Trophoblast cell (in vitro differentiated cells and primary cell): ENCODE data around the gene ATCAY. TPM values are rescaled to one million over a fixed set of nuclear protein-coding genes. Genes with fewer than 3 reads are reported as not detected.

Experiments
- DNase-seq, 2 donors: peaks; one replicate each; pipeline ENCODE4 v3.0.0-alpha.2; 2016
- H2AFZ ChIP-seq: 2 replicates; pipeline ENCODE4 v1.6.1; 2013; ENCODE audit warnings: low read length, moderate library complexity, mild to moderate bottlenecking; ENCODE audit not compliant: insufficient read depth, poor library complexity
- H2AK5ac ChIP-seq: 2 replicates; pipeline ENCODE4 v1.6.1; 2013; ENCODE audit warnings: mild to moderate bottlenecking, low read length
- H2BK120ac ChIP-seq: 2 replicates; pipeline ENCODE4 v1.6.1; 2013; ENCODE audit warnings: low read length, mild to moderate bottlenecking, moderate library complexity; ENCODE audit not compliant: insufficient read depth, poor library complexity
- H2BK12ac ChIP-seq: 2 replicates; pipeline ENCODE4 v1.6.1; 2013; ENCODE audit warnings: mild to moderate bottlenecking, low read length, moderate library complexity
- H2BK5ac ChIP-seq: 2 replicates; pipeline ENCODE4 v1.6.1; 2013; ENCODE audit warnings: low read length, low read depth, moderate library complexity, mild to moderate bottlenecking; ENCODE audit not compliant: poor library complexity
- H3K14ac ChIP-seq: 2 replicates; pipeline ENCODE4 v1.6.1; 2013; ENCODE audit warnings: mild to moderate bottlenecking, low read length
- H3K18ac ChIP-seq: 2 replicates; pipeline ENCODE4 v1.6.1; 2013; ENCODE audit warnings: mild to moderate bottlenecking, low read length
- H3K23ac ChIP-seq: 2 replicates; pipeline ENCODE4 v1.6.1; 2013; ENCODE audit warnings: low read length
- H3K27ac ChIP-seq: 2 replicates; pipeline ENCODE4 v1.5.1; 2013; ENCODE audit warnings: low read depth, mild to moderate bottlenecking, inconsistent platforms, low read length, moderate library complexity
- H3K27me3 ChIP-seq: 2 replicates; pipeline ENCODE4 v1.6.1; 2013; ENCODE audit warnings: inconsistent platforms, mild to moderate bottlenecking, low read length, moderate library complexity; ENCODE audit not compliant: insufficient read depth
- H3K36me3 ChIP-seq, 2 experiments: 1 replicate in 1 of 2; 2 replicates in 1 of 2; pipeline ENCODE4 v1.6.1; 2013; ENCODE audit warnings: low read length in 2 of 2, mild to moderate bottlenecking in 2 of 2, moderate library complexity in 1 of 2; ENCODE audit not compliant: insufficient read depth in 2 of 2, control insufficient read depth in 1 of 2
- H3K4ac ChIP-seq: 2 replicates; pipeline ENCODE4 v1.6.1; 2013; ENCODE audit warnings: low read depth, mild to moderate bottlenecking, low read length, moderate library complexity
- H3K4me1 ChIP-seq, 2 experiments: 1 replicate in 1 of 2; 2 replicates in 1 of 2; pipeline ENCODE4 v1.6.1; 2013; ENCODE audit warnings: low read length in 2 of 2, mild to moderate bottlenecking in 2 of 2, moderate library complexity in 1 of 2; ENCODE audit not compliant: insufficient read depth in 2 of 2, control insufficient read depth in 1 of 2
- H3K4me2 ChIP-seq: 2 replicates; pipeline ENCODE4 v1.6.1; 2013; ENCODE audit warnings: inconsistent platforms, mild to moderate bottlenecking, low read length, moderate library complexity
- H3K4me3 ChIP-seq: 2 replicates; pipeline ENCODE4 v1.5.1; 2013; ENCODE audit warnings: mild to moderate bottlenecking, low read depth, low read length, inconsistent platforms
- H3K79me1 ChIP-seq: one replicate; pipeline ENCODE4 v1.6.1; 2013; ENCODE audit warnings: low read length
- H3K79me2 ChIP-seq: 2 replicates; pipeline ENCODE4 v1.6.1; 2013; ENCODE audit warnings: low read length, mild to moderate bottlenecking; ENCODE audit not compliant: control insufficient read depth, insufficient read depth, poor library complexity
- H3K9ac ChIP-seq: 2 replicates; pipeline ENCODE4 v1.6.1; 2013; ENCODE audit warnings: mild to moderate bottlenecking, low read length
- H3K9me3 ChIP-seq: 2 replicates; pipeline ENCODE4 v1.6.1; 2013; ENCODE audit warnings: low read depth, mild to moderate bottlenecking, control low read depth, inconsistent platforms, low read length; ENCODE audit not compliant: insufficient read depth
- H4K12ac ChIP-seq: 2 replicates; pipeline ENCODE4 v1.6.1; 2013; ENCODE audit warnings: low read depth, mild to moderate bottlenecking, low read length, moderate library complexity
- H4K8ac ChIP-seq: 2 replicates; pipeline ENCODE4 v1.6.1; 2013; ENCODE audit warnings: low read depth, mild to moderate bottlenecking, low read length, moderate library complexity
- H4K91ac ChIP-seq: one replicate; pipeline ENCODE4 v1.6.1; 2013; ENCODE audit warnings: low read depth, mild to moderate bottlenecking, low read length, moderate library complexity
- WGBS: extraction: QIAGEN DNeasy Blood & Tissue Kit; methylation state at CpG from one replicate; pipeline ENCODE4 v1.1.7; 2013; ENCODE audit warnings: missing lambda C conversion rate; ENCODE audit not compliant: insufficient read length, insufficient coverage; ENCODE audit errors: extremely low coverage; 5-methylcytosine and 5-hydroxymethylcytosine counted together
- polyA plus RNA-seq: library from polyadenylated mRNA; stranded (reverse); fragments of 200-250 nt; gene quantifications from 2 replicates; pipeline ENCODE4 v1.2.3, GENCODE V29; 2013

ATCAY gene
- 0.01 TPM in 1 of 2 replicates, not detected in the other for polyA plus RNA-seq

GRCh38 chr19:3880471-3881271 lies at the start of gene ATCAY:
TSS of gene ATCAY (plus strand) at chr19:3880685. CDS start at chr19:3885768, 5,083 bp downstream.
- Histone ChIP-seq H3K27ac (no peak within 1 kb of the TSS), H4K8ac (no peak within 1 kb of the TSS), H3K79me1 (no peaks in the 10 kb centered on the region), H3K9ac (no peak within 1 kb of the TSS), H3K14ac (no peak within 1 kb of the TSS), H2AK5ac (no peak within 1 kb of the TSS), H4K91ac (no peak within 1 kb of the TSS), H3K4ac (no peak within 1 kb of the TSS), H3K27me3 (peaks cover 21% of the 10 kb centered on the region), H3K36me3 (no peaks in the 10 kb centered on the region), H3K18ac (no peak within 1 kb of the TSS), H4K12ac (no peak within 1 kb of the TSS), H2BK12ac (no peak within 1 kb of the TSS), H3K4me1 (no peaks in the 10 kb centered on the region), H2AFZ (no peak within 1 kb of the TSS), H3K4me2 (no peak within 1 kb of the TSS), H3K9me3 (peaks cover 6% of the 10 kb centered on the region), H3K4me3 (peak within 1 kb of the TSS; percentile 18), H3K79me2 (no peaks in the 10 kb centered on the region), H3K23ac (no peak within 1 kb of the TSS), H2BK120ac (no peak within 1 kb of the TSS), H2BK5ac (no peak within 1 kb of the TSS)
- DNase-seq, result no peak
- WGBS, result no CpG with 5 or more reads among the region's 49 CpGs

- Histone ChIP-seq H2BK12ac (no peak overlapping the region), H3K36me3 (no peaks in the 10 kb centered on the region), H2BK120ac (no peak overlapping the region), H3K79me2 (no peaks in the 10 kb centered on the region), H3K23ac (no peak overlapping the region), H4K12ac (no peak overlapping the region), H2BK5ac (no peak overlapping the region), H2AFZ (no peak overlapping the region), H3K9ac (no peak overlapping the region), H3K4me2 (no peak overlapping the region), H3K79me1 (peaks cover 5% of the 10 kb centered on the region), H3K4ac (no peak overlapping the region), H3K14ac (no peak overlapping the region), H3K9me3 (no peaks in the 10 kb centered on the region), H3K4me3 (no peak overlapping the region), H3K27ac (no peak overlapping the region), H3K18ac (no peak overlapping the region), H4K8ac (no peak overlapping the region), H4K91ac (no peak overlapping the region), H3K27me3 (no peaks in the 10 kb centered on the region), H2AK5ac (no peak overlapping the region), H3K4me1 (peaks cover 0 to 4% of the 10 kb centered on the region in 2 experiments)
- DNase-seq, result no peak
- no CpG with 5 or more reads among the region's 19 CpGs for WGBS
Observed at GRCh38 chr19:3831601-3832000, 48.9 kb upstream of the ATCAY start.

GRCh38 chr19:3832001-3832400 lies 48.5 kb upstream of the ATCAY start:
- no peak overlapping the region for H3K4me2 ChIP-seq
- DNase-seq, result no peak
- H3K4me1 ChIP-seq, result peaks cover 0 to 3% of the 10 kb centered on the region in 2 experiments
- no peak overlapping the region for H4K8ac ChIP-seq
- WGBS, result no CpG with 5 or more reads among the region's 6 CpGs
- no peak overlapping the region for H4K12ac ChIP-seq
- no peak overlapping the region for H2BK12ac ChIP-seq
- H4K91ac ChIP-seq, result no peak overlapping the region
- no peaks in the 10 kb centered on the region for H3K79me2 ChIP-seq
- no peak overlapping the region for H3K4ac ChIP-seq
- H3K27ac ChIP-seq, result no peak overlapping the region
- H3K36me3 ChIP-seq, result no peaks in the 10 kb centered on the region
- H3K79me1 ChIP-seq, result peaks cover 5% of the 10 kb centered on the region
- no peaks in the 10 kb centered on the region for H3K9me3 ChIP-seq
- no peaks in the 10 kb centered on the region for H3K27me3 ChIP-seq
- no peak overlapping the region for H2BK120ac ChIP-seq
- no peak overlapping the region for H3K18ac ChIP-seq
- H3K23ac ChIP-seq, result no peak overlapping the region
- no peak overlapping the region for H2AK5ac ChIP-seq
- H2AFZ ChIP-seq, result no peak overlapping the region
- H3K14ac ChIP-seq, result no peak overlapping the region
- no peak overlapping the region for H3K4me3 ChIP-seq
- no peak overlapping the region for H2BK5ac ChIP-seq
- H3K9ac ChIP-seq, result no peak overlapping the region

GRCh38 chr19:3833578-3834348 lies 46.7 kb upstream of the ATCAY start:
- Histone ChIP-seq H2BK5ac (no peak overlapping the region), H3K79me1 (no peaks in the 10 kb centered on the region), H3K4me1 (no peaks in the 10 kb centered on the region), H3K4me3 (no peak overlapping the region), H3K23ac (no peak overlapping the region), H3K27ac (no peak overlapping the region), H3K4me2 (no peak overlapping the region), H3K9ac (no peak overlapping the region), H4K8ac (no peak overlapping the region), H3K18ac (no peak overlapping the region), H3K79me2 (no peaks in the 10 kb centered on the region), H3K9me3 (peaks cover 7% of the 10 kb centered on the region), H2BK120ac (no peak overlapping the region), H2AK5ac (no peak overlapping the region), H3K27me3 (no peaks in the 10 kb centered on the region), H4K91ac (no peak overlapping the region), H2AFZ (no peak overlapping the region), H4K12ac (no peak overlapping the region), H2BK12ac (no peak overlapping the region), H3K14ac (no peak overlapping the region), H3K36me3 (no peaks in the 10 kb centered on the region), H3K4ac (no peak overlapping the region)
- WGBS, result no CpG with 5 or more reads among the region's 34 CpGs
- no peak for DNase-seq
